Measurements from ENCODE around the gene PLAC8.

PLAC8 gene

DNA sequence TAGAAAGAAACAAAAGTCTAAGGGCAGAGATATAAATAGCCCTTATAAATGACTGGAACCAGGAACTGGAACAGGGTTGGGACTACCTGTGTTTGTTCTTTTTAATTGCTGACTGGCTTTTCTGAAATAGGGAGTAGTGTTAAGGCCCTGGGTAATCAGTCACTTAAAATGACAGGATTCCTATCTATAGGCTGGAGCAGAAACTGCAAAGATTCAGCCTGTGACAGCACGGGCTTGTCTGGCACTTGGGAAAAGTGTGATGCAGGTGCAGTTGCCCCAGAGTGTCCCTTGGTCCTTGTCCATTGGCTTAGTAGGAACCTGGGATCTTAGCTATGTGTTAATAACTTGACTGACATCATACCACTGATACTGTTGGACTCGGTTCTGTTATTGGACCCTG lies 14.7 kb upstream of the PLAC8 start:
- Histone ChIP-seq H3K9me3 (ENCODE audit: control insufficient read depth, insufficient read depth, low read depth, low read length) (no peaks in the 10 kb centered on the region), H3K4me1 (ENCODE audit: control insufficient read depth, insufficient read depth, low read length) (no peaks in the 10 kb centered on the region), H3K27ac (ENCODE audit: extremely low read depth, low read depth, low read length) (no peak overlapping the region), H3K36me3 (ENCODE audit: control insufficient read depth in 2 of 2, insufficient read depth in 1 of 2, low read length in 2 of 2) (no peaks in the 10 kb centered on the region), H3K4me3 (ENCODE audit: low read depth, low read length) (no peak overlapping the region)
- TF ChIP-seq TCF7L2 (IDR thresholded peaks at IDR 0.05; ENCODE audit: borderline replicate concordance, low read depth, low read length): no peak
- no peak for TF ChIP-seq ZSCAN16 (tag by site-specific recombination; IDR thresholded peaks at IDR 0.05)
- ChIA-PET CTCF (no interaction called here), POLR2A (no interaction called here)

- no peak overlapping the region for H3K4me3 ChIP-seq (ENCODE audit: low read depth, low read length)
- H3K9me3 ChIP-seq (ENCODE audit: control insufficient read depth, insufficient read depth, low read depth, low read length): no peaks in the 10 kb centered on the region
- TF ChIP-seq BCL11B (tag by site-specific recombination; IDR thresholded peaks at IDR 0.05; ENCODE audit: low read depth) (no peak), ZNF521 (tag by site-specific recombination; IDR thresholded peaks at IDR 0.05) (no peak), PATZ1 (tag by site-specific recombination; IDR thresholded peaks at IDR 0.05) (no peak), PRDM1 (tag by site-specific recombination; IDR thresholded peaks at IDR 0.05) (peak; percentile 95), ZNF146 (tag by site-specific recombination; IDR thresholded peaks at IDR 0.05) (no peak), ZBTB7A (tag by site-specific recombination; IDR thresholded peaks at IDR 0.05; ENCODE audit: low read depth) (no peak)
- TF ChIP-seq, protein P1, sequence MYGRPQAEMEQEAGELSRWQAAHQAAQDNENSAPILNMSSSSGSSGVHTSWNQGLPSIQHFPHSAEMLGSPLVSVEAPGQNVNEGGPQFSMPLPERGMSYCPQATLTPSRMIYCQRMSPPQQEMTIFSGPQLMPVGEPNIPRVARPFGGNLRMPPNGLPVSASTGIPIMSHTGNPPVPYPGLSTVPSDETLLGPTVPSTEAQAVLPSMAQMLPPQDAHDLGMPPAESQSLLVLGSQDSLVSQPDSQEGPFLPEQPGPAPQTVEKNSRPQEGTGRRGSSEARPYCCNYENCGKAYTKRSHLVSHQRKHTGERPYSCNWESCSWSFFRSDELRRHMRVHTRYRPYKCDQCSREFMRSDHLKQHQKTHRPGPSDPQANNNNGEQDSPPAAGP (tag by site-specific recombination; IDR thresholded peaks at IDR 0.05): no peak
- no peaks in the 10 kb centered on the region for H3K36me3 ChIP-seq (ENCODE audit: control insufficient read depth in 2 of 2, insufficient read depth in 1 of 2, low read length in 2 of 2)
- H3K27ac ChIP-seq (ENCODE audit: extremely low read depth, low read depth, low read length): no peak overlapping the region
- H3K4me1 ChIP-seq (ENCODE audit: control insufficient read depth, insufficient read depth, low read length): no peaks in the 10 kb centered on the region
- CTCF ChIA-PET: no interaction called here
- POLR2A ChIA-PET: no interaction called here
These were observed 13.9 kb upstream of the PLAC8 start for GRCh38 chr4:83128240-83128929.

DNA sequence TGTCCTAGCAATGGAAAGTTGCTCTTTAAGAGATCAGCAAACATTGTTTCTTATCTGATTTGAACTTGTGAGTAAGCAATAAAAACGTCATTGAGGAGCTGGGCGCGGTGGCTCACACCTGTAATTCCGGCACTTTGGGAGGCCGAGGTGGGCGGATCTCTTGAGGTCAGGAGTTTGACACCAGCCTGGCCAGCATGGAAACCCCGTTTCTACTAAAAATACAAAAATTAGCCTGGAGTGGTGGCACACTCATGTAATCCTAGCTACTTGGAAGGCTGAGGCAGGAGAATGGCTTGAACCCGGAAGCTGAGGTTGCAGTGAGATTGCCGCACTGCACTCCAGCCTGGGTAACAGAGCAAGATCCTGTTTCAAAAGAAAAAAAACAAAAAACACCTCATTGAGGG lies 11.2 kb upstream of the PLAC8 start:
- Histone ChIP-seq H3K36me3 (ENCODE audit: control insufficient read depth in 2 of 2, insufficient read depth in 1 of 2, low read length in 2 of 2) (no peaks in the 10 kb centered on the region), H3K27ac (ENCODE audit: extremely low read depth, low read depth, low read length) (no peak overlapping the region), H3K9me3 (ENCODE audit: control insufficient read depth, insufficient read depth, low read depth, low read length) (no peaks in the 10 kb centered on the region), H3K4me3 (ENCODE audit: low read depth, low read length) (no peak overlapping the region), H3K4me1 (ENCODE audit: control insufficient read depth, insufficient read depth, low read length) (no peaks in the 10 kb centered on the region)
- TF ChIP-seq ZBTB49 (tag by site-specific recombination; IDR thresholded peaks at IDR 0.05; ENCODE audit: low read depth) (no peak), ZNF747 (tag by site-specific recombination; IDR thresholded peaks at IDR 0.05) (no peak), ZNF391 (tag by site-specific recombination; IDR thresholded peaks at IDR 0.05; ENCODE audit: borderline replicate concordance, low read depth) (no peak), ZNF354C (tag by site-specific recombination; IDR thresholded peaks at IDR 0.05; ENCODE audit: borderline replicate concordance, low read depth) (no peak), ZXDB (tag by site-specific recombination; IDR thresholded peaks at IDR 0.05) (no peak), ZNF157 (tag by site-specific recombination; IDR thresholded peaks at IDR 0.05) (no peak), PATZ1 (tag by site-specific recombination; IDR thresholded peaks at IDR 0.05) (no peak), ZFP41 (tag by site-specific recombination; IDR thresholded peaks at IDR 0.05; ENCODE audit: borderline replicate concordance) (no peak), ZNF530 (tag by site-specific recombination; IDR thresholded peaks at IDR 0.05; ENCODE audit: low read depth) (no peak), ZNF140 (tag by site-specific recombination; IDR thresholded peaks at IDR 0.05) (no peak)
- ChIA-PET CTCF (no interaction called here), POLR2A (no interaction called here)

Measured in HEK293 (cell line).